ENCODE results near the gene CCDC160. TPM values are rescaled to one million over a fixed set of nuclear protein-coding genes. Genes with fewer than 3 reads are reported as not detected.

The CCDC160 gene
- total RNA-seq, 1 experiment from 2014 or later, result 1.7 TPM

DNA sequence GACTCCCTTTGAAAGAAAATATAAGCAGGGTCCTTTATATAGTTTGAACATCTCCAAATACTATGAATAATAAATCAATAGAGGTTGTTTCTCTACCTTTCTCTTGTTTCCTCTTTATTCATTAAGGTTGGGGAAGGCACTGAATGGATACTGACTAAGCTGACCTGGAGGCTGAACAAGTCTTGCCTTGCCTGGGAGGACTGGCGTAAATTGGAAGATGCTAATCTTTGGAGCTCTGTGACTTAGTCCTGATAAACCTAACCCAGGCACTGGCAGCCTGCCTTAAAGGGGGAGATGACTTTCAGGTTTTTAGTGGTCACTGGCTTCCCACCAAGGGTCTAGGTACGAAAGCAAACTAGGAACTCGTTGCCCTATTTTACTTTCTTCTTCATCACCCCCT lies 10.5 kb downstream of the CCDC160 start:
- no peaks in the 10 kb centered on the region for H3K9me3 Mint-ChIP-seq (ENCODE audit: low read depth, unreplicated experiment)
- BruUV-seq (replicated peaks), result no TSS peak
- DNase-seq, result no peak
- peaks cover 33% of the 10 kb centered on the region for H3K4me1 Mint-ChIP-seq (ENCODE audit: low read depth, unreplicated experiment)
- H3K27ac Mint-ChIP-seq (ENCODE audit: unreplicated experiment), result no peak overlapping the region
- CTCF ChIA-PET, result no interaction called here
- H3K4me3 Mint-ChIP-seq (ENCODE audit: low read depth, unreplicated experiment), result no peak overlapping the region
- no peaks in the 10 kb centered on the region for H3K27me3 Mint-ChIP-seq (ENCODE audit: unreplicated experiment)
- intact Hi-C loops (cut with micrococcal nuclease; ENCODE audit: unreplicated experiment), result no loop called here
- no peaks in the 10 kb centered on the region for H3K36me3 Mint-ChIP-seq (ENCODE audit: insufficient read depth, unreplicated experiment)
- TF ChIP-seq, protein P1, sequence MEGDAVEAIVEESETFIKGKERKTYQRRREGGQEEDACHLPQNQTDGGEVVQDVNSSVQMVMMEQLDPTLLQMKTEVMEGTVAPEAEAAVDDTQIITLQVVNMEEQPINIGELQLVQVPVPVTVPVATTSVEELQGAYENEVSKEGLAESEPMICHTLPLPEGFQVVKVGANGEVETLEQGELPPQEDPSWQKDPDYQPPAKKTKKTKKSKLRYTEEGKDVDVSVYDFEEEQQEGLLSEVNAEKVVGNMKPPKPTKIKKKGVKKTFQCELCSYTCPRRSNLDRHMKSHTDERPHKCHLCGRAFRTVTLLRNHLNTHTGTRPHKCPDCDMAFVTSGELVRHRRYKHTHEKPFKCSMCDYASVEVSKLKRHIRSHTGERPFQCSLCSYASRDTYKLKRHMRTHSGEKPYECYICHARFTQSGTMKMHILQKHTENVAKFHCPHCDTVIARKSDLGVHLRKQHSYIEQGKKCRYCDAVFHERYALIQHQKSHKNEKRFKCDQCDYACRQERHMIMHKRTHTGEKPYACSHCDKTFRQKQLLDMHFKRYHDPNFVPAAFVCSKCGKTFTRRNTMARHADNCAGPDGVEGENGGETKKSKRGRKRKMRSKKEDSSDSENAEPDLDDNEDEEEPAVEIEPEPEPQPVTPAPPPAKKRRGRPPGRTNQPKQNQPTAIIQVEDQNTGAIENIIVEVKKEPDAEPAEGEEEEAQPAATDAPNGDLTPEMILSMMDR (IDR thresholded peaks at IDR 0.05; ENCODE audit: unreplicated experiment), result no peak

DNA sequence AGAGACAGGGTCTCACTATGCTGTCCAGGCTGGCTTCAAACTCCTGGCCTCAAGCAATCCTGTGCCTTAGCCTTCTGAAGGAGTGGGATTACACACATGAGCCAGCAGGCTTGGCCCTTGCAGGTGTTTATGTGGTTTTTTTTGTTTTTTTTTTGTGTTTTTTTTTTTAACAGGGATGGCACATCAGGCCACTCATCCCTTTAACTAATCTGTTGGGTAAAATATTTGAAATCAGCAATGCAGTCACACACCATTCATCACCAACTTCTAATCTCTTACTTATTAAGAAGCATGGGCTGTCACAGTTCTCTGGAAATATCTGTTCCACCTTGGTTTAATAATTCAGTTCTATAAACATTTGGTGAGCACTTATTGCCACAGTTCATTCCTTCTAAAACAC lies 12.3 kb downstream of the CCDC160 start:
- BruUV-seq (replicated peaks), result no TSS peak
- CTCF ChIA-PET, result no interaction called here
- H3K27me3 Mint-ChIP-seq (ENCODE audit: unreplicated experiment), result no peaks in the 10 kb centered on the region
- H3K4me3 Mint-ChIP-seq (ENCODE audit: low read depth, unreplicated experiment), result no peak overlapping the region
- no peaks in the 10 kb centered on the region for H3K36me3 Mint-ChIP-seq (ENCODE audit: insufficient read depth, unreplicated experiment)
- peaks cover 23% of the 10 kb centered on the region for H3K4me1 Mint-ChIP-seq (ENCODE audit: low read depth, unreplicated experiment)
- TF ChIP-seq, protein P1 (IDR thresholded peaks at IDR 0.05; ENCODE audit: unreplicated experiment), result no peak
- no peaks in the 10 kb centered on the region for H3K9me3 Mint-ChIP-seq (ENCODE audit: low read depth, unreplicated experiment)
- no peak for DNase-seq
- intact Hi-C loops (cut with micrococcal nuclease; ENCODE audit: unreplicated experiment), result no loop called here
- H3K27ac Mint-ChIP-seq (ENCODE audit: unreplicated experiment), result no peak overlapping the region

DNA sequence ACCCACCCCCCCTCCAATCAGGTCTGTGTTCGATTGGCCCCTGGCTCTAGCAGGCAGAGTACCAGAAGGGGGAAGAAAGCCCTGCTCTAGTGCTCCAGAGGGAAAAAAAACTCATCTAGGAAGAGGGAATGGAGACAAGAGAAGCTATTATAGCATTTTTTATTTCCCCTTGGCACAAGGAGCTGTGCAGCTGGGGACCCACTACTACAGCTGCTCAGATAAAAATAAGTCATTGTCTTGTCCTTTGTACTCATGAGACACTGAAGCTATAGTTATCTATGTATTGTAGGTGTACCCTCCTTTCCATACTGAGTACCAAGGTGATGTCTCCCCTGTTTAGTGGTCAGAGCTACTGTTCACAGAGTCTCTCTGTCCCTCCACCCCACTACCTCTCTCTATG lies 14.3 kb downstream of the CCDC160 start:
- DNase-seq, result no peak
- H3K36me3 Mint-ChIP-seq (ENCODE audit: insufficient read depth, unreplicated experiment), result no peaks in the 10 kb centered on the region
- CTCF ChIA-PET, result no interaction called here
- BruUV-seq (replicated peaks), result no TSS peak
- intact Hi-C loops (cut with micrococcal nuclease; ENCODE audit: unreplicated experiment), result no loop called here
- no peaks in the 10 kb centered on the region for H3K27me3 Mint-ChIP-seq (ENCODE audit: unreplicated experiment)
- H3K4me1 Mint-ChIP-seq (ENCODE audit: low read depth, unreplicated experiment), result peaks cover 13% of the 10 kb centered on the region
- no peaks in the 10 kb centered on the region for H3K9me3 Mint-ChIP-seq (ENCODE audit: low read depth, unreplicated experiment)
- no peak overlapping the region for H3K27ac Mint-ChIP-seq (ENCODE audit: unreplicated experiment)
- no peak overlapping the region for H3K4me3 Mint-ChIP-seq (ENCODE audit: low read depth, unreplicated experiment)
- TF ChIP-seq, protein P1 (IDR thresholded peaks at IDR 0.05; ENCODE audit: unreplicated experiment), result no peak

DNA sequence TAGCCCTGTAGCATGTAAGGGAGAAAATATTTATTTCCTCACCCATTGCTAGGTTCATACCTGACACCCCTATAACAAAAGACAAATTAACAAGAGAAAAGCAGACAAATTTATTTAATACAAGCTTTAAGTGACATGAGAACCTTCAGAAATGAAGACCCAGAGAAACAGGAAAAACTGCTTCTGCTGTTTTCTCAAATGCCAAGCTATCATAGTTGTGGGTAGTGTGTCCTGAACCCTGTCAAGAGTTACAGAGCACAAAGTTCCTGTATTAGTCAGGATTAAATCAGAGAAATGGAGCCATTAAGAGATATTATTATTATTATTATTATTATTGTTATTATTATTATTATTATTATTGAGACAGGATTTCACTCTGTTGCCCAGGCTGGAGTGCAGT lies 17.5 kb downstream of the CCDC160 start:
- no peak for DNase-seq
- intact Hi-C loops (cut with micrococcal nuclease; ENCODE audit: unreplicated experiment), result no loop called here
- H3K27me3 Mint-ChIP-seq (ENCODE audit: unreplicated experiment), result no peaks in the 10 kb centered on the region
- H3K4me3 Mint-ChIP-seq (ENCODE audit: low read depth, unreplicated experiment), result no peak overlapping the region
- CTCF ChIA-PET, result interaction anchor here (0.5 to 1.4 kb wide), 2 partner anchors 139 to 228 kb away, joined by 3 to 4 read pairs; no protein-coding TSS in a partner anchor
- TF ChIP-seq, protein P1 (IDR thresholded peaks at IDR 0.05; ENCODE audit: unreplicated experiment), result no peak
- H3K4me1 Mint-ChIP-seq (ENCODE audit: low read depth, unreplicated experiment), result peaks cover 13% of the 10 kb centered on the region
- H3K9me3 Mint-ChIP-seq (ENCODE audit: low read depth, unreplicated experiment), result no peaks in the 10 kb centered on the region
- BruUV-seq (replicated peaks), result no TSS peak
- no peaks in the 10 kb centered on the region for H3K36me3 Mint-ChIP-seq (ENCODE audit: insufficient read depth, unreplicated experiment)
- H3K27ac Mint-ChIP-seq (ENCODE audit: unreplicated experiment), result no peak overlapping the region
